ENCODE data around the gene POMT2. TPM values are rescaled to one million over a fixed set of nuclear protein-coding genes. Genes with fewer than 3 reads are reported as not detected.

The POMT2 gene
- total RNA-seq, 3 donors from 2014 or later: 16.8 to 30.3 (median 25.2) TPM

GRCh38 chr14:77253333-77254190 is 67.1 kb downstream of the POMT2 start:
- no peak overlapping the region for H3K4me3 ChIP-seq
- no peaks in the 10 kb centered on the region for H3K27me3 ChIP-seq
- TF ChIP-seq POLR2A (IDR thresholded peaks at IDR 0.05): no peak
- TF ChIP-seq, protein P1, sequence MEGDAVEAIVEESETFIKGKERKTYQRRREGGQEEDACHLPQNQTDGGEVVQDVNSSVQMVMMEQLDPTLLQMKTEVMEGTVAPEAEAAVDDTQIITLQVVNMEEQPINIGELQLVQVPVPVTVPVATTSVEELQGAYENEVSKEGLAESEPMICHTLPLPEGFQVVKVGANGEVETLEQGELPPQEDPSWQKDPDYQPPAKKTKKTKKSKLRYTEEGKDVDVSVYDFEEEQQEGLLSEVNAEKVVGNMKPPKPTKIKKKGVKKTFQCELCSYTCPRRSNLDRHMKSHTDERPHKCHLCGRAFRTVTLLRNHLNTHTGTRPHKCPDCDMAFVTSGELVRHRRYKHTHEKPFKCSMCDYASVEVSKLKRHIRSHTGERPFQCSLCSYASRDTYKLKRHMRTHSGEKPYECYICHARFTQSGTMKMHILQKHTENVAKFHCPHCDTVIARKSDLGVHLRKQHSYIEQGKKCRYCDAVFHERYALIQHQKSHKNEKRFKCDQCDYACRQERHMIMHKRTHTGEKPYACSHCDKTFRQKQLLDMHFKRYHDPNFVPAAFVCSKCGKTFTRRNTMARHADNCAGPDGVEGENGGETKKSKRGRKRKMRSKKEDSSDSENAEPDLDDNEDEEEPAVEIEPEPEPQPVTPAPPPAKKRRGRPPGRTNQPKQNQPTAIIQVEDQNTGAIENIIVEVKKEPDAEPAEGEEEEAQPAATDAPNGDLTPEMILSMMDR (IDR thresholded peaks at IDR 0.05): no peak
- TF ChIP-seq POLR2AphosphoS5 (IDR thresholded peaks at IDR 0.05): no peak
- H3K27ac ChIP-seq: no peak overlapping the region
- no peak for DNase-seq (ENCODE audit: low spot score in 2 of 2)
- intact Hi-C loops (cut with DNase I; ENCODE audit: low total_unique reads): no loop called here
- no peaks in the 10 kb centered on the region for H3K36me3 ChIP-seq
- H3K4me1 ChIP-seq: no peaks in the 10 kb centered on the region
- no peaks in the 10 kb centered on the region for H3K9me3 ChIP-seq

DNA sequence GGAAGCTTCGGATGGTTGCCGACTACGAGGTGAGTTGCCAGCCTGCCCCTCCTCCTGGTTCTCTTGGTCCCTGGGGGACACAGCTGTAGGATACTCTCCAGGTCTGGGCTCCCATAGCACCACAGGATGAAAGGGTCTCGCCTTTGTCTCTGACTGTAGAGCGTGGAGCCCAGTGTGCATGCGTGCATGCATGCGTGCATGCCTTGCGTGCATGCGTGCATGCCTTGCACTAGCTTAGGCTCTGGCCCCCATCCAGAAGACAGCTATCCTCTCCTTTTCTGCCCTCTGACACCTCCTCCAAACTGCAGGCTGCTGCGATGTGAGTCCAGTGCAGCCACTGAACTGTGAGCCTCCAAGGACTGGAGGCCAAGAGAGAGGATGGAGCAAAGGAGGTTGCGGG is 68.8 kb downstream of the POMT2 start:
- TF ChIP-seq POLR2A (IDR thresholded peaks at IDR 0.05) (no peak), POLR2AphosphoS5 (IDR thresholded peaks at IDR 0.05) (no peak)
- TF ChIP-seq, protein P1 (IDR thresholded peaks at IDR 0.05): no peak
- H3K4me3 ChIP-seq: no peak overlapping the region
- no peaks in the 10 kb centered on the region for H3K9me3 ChIP-seq
- intact Hi-C loops (cut with DNase I; ENCODE audit: low total_unique reads): no loop called here
- no peaks in the 10 kb centered on the region for H3K4me1 ChIP-seq
- H3K27ac ChIP-seq: no peak overlapping the region
- DNase-seq (ENCODE audit: low spot score in 2 of 2): no peak
- no peaks in the 10 kb centered on the region for H3K36me3 ChIP-seq
- H3K27me3 ChIP-seq: no peaks in the 10 kb centered on the region

- DNase-seq (ENCODE audit: low spot score in 2 of 2): no peak
- intact Hi-C loops (cut with DNase I; ENCODE audit: low total_unique reads): no loop called here
- TF ChIP-seq POLR2A (IDR thresholded peaks at IDR 0.05) (no peak), POLR2AphosphoS5 (IDR thresholded peaks at IDR 0.05) (no peak)
- TF ChIP-seq, protein P1 (IDR thresholded peaks at IDR 0.05): no peak
- no peaks in the 10 kb centered on the region for H3K9me3 ChIP-seq
- no peak overlapping the region for H3K4me3 ChIP-seq
- no peaks in the 10 kb centered on the region for H3K4me1 ChIP-seq
- no peaks in the 10 kb centered on the region for H3K36me3 ChIP-seq
- H3K27ac ChIP-seq: no peak overlapping the region
- H3K27me3 ChIP-seq: no peaks in the 10 kb centered on the region
Observed at GRCh38 chr14:77250927-77251326, 69.8 kb downstream of the POMT2 start.

DNA sequence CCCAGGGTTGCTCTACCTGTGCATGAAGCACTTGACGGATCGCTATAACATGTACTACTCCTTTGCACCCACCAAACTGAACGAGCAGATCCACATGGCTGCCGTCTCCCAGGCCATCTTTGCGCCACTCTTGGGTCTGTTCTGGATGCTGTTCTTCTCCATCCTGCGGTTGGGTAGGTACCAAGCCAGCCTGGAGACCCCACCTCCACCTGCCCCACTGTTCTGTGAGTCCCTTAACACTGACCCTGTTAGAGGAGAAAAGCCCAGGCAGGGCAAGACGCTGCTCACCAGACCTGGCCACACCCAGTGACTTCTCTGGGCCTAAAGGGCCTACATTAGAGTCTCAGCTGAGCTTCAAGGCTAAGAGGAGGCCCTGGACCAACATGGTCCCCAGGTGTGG is 71.4 kb downstream of the POMT2 start:
- H3K4me1 ChIP-seq: no peaks in the 10 kb centered on the region
- intact Hi-C loops (cut with DNase I; ENCODE audit: low total_unique reads): no loop called here
- no peak for DNase-seq (ENCODE audit: low spot score in 2 of 2)

DNA sequence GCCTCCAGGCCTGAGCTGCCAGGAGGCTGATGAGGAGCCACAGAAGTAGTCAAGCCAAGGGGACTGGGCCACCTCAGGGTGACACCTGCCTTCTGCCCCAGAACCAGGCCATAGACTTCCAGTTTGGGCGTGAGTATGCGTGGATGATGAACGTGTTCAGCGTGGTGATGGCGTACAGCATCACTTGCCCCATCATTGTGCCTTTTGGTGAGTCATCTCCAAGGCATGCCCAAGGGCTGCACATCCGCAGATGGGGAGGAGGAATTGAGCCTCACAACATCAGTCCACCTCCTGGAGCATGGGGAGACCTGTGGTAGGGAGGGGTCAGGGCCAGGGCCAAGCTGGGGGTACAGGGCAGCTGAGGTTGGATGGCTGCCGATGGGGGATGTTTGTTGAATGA is 72.0 kb downstream of the POMT2 start:
- TF ChIP-seq POLR2AphosphoS5 (IDR thresholded peaks at IDR 0.05) (no peak), POLR2A (IDR thresholded peaks at IDR 0.05) (no peak)
- TF ChIP-seq, protein P1 (IDR thresholded peaks at IDR 0.05): no peak
- no peaks in the 10 kb centered on the region for H3K9me3 ChIP-seq
- H3K4me1 ChIP-seq: no peaks in the 10 kb centered on the region
- intact Hi-C loops (cut with DNase I; ENCODE audit: low total_unique reads): no loop called here
- no peak overlapping the region for H3K4me3 ChIP-seq
- no peaks in the 10 kb centered on the region for H3K27me3 ChIP-seq
- H3K27ac ChIP-seq: no peak overlapping the region
- H3K36me3 ChIP-seq: no peaks in the 10 kb centered on the region
- DNase-seq (ENCODE audit: low spot score in 2 of 2): no peak

More for the DNA sequence above, 71.4 kb downstream of the POMT2 start:
- no peaks in the 10 kb centered on the region for H3K9me3 ChIP-seq
- no peak for TF ChIP-seq POLR2AphosphoS5 (IDR thresholded peaks at IDR 0.05)
- TF ChIP-seq POLR2A (IDR thresholded peaks at IDR 0.05): no peak
- TF ChIP-seq, protein P1 (IDR thresholded peaks at IDR 0.05): no peak
- H3K36me3 ChIP-seq: no peaks in the 10 kb centered on the region
- no peak overlapping the region for H3K27ac ChIP-seq
- H3K4me3 ChIP-seq: no peak overlapping the region
- H3K27me3 ChIP-seq: no peaks in the 10 kb centered on the region
